HG03097 (cell line): Measurements from ENCODE around the gene CEP89.
"Not testable (repeated sequence)": the region's sequence is repeated elsewhere in the genome, so short reads cannot be mapped to it uniquely, and the experiment has no call there.

Experiments used
- ATAC-seq: cut with Tn5 transposase; IDR thresholded peaks from one replicate; pipeline ENCODE4 v1.9.1; 2021; ENCODE audit not compliant: unreplicated experiment, low FRiP score

CEP89 gene

GRCh38 chr19:32969549-32969948, 2.2 kb downstream of the CEP89 start:
- no peak for ATAC-seq

GRCh38 chr19:32966750-32967149, 5.0 kb downstream of the CEP89 start:
- ATAC-seq: no peak

- ATAC-seq: no peak
These were observed 26.5 kb downstream of the CEP89 start for GRCh38 chr19:32945260-32945659.

- not testable (repeated sequence) for ATAC-seq
These were observed 30.5 kb downstream of the CEP89 start for GRCh38 chr19:32941273-32941672.

GRCh38 chr19:32936065-32936464, 35.7 kb downstream of the CEP89 start:
- no peak for ATAC-seq

- no peak for ATAC-seq
These were observed 36.1 kb downstream of the CEP89 start for GRCh38 chr19:32935629-32936028.

GRCh38 chr19:32933571-32933970, 38.2 kb downstream of the CEP89 start:
- ATAC-seq: no peak

GRCh38 chr19:32930567-32930966, 41.2 kb downstream of the CEP89 start:
- ATAC-seq: no peak

- ATAC-seq: no peak
These were observed 43.0 kb downstream of the CEP89 start for GRCh38 chr19:32928806-32929205.

GRCh38 chr19:32924200-32924599, 47.6 kb downstream of the CEP89 start:
- ATAC-seq: no peak

- ATAC-seq: no peak
These were observed 50.1 kb downstream of the CEP89 start for GRCh38 chr19:32921624-32922023.

GRCh38 chr19:32919365-32919764, 52.4 kb downstream of the CEP89 start:
- ATAC-seq: no peak

- no peak for ATAC-seq
These were observed 54.2 kb downstream of the CEP89 start for GRCh38 chr19:32917616-32917996.

- no peak for ATAC-seq
These were observed 54.7 kb downstream of the CEP89 start for GRCh38 chr19:32916969-32917615.

- ATAC-seq: no peak
These were observed 56.7 kb downstream of the CEP89 start for GRCh38 chr19:32914879-32915660.

GRCh38 chr19:32911467-32911866, 60.3 kb downstream of the CEP89 start:
- ATAC-seq: no peak

GRCh38 chr19:32910874-32911273, 60.9 kb downstream of the CEP89 start:
- ATAC-seq: no peak

- ATAC-seq: no peak
These were observed 61.7 kb downstream of the CEP89 start for GRCh38 chr19:32910094-32910493.

- no peak for ATAC-seq
These were observed 62.5 kb downstream of the CEP89 start for GRCh38 chr19:32909257-32909656.

- no peak for ATAC-seq
These were observed 63.0 kb downstream of the CEP89 start for GRCh38 chr19:32908641-32909190.

GRCh38 chr19:32902448-32902847, 69.3 kb downstream of the CEP89 start:
- ATAC-seq: no peak
